GM21825 (cell line): Measurements from ENCODE around the gene TRIM62.
"Not testable (repeated sequence)": the region's sequence is repeated elsewhere in the genome, so short reads cannot be mapped to it uniquely, and the experiment has no call there.

ENCODE experiments used
- ATAC-seq: cut with Tn5 transposase; IDR thresholded peaks from one replicate; pipeline ENCODE4 v1.9.1; 2021; ENCODE audit warnings: mild to moderate bottlenecking, moderate library complexity; ENCODE audit not compliant: unreplicated experiment

The TRIM62 gene

DNA sequence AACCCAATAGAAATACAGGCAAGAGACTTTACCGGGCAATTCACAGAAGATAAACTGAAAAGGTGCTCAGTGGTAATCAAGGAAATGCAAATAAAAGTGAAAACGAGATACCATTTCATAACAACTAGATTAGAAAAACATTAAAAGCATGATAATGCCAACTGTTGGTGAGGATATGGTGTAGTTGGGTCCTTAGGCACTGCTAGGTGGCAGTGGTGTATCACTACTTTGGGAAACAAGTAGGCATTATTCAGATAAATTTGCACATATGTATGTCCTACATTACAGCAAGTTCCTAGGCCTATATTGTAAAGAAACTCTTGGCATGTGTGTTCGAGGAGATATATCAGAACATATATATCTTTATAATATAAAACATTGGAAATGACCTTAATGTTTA is 69.9 kb downstream of the TRIM62 start:
- no peak for ATAC-seq

DNA sequence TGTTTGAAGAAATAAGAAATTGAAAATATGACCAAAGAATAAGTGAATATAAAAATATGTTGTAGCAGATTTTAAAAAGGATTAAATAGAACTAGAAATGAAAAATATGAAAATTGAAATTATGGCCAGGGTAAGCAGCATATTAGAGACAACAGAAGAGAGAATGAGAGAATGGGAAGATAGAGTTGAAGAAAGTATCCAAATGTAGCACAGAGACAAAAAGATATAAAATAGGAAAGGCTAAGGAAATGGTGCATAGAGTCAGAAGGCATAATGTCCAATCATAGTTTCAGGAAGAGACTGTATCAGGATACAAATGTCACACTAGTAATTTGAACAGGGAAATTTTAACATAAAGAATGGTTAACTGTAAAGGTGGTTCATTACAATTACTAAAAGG is 71.4 kb downstream of the TRIM62 start:
- no peak for ATAC-seq

DNA sequence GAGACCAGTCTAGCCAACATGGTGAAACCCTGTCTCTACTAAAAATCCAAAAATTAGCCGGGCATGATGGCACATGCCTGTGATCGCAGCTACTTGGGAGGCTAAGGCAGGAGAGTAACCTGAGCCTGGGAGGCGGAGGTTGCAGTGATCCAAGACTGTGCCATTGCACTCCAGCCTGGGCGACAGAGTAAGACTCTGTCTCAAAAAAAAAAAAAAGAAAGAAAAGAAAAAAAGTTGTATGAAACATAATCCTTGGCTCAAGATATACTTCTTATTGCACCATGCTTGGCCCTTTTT is 81.8 kb downstream of the TRIM62 start:
- ATAC-seq, result not testable (repeated sequence)

DNA sequence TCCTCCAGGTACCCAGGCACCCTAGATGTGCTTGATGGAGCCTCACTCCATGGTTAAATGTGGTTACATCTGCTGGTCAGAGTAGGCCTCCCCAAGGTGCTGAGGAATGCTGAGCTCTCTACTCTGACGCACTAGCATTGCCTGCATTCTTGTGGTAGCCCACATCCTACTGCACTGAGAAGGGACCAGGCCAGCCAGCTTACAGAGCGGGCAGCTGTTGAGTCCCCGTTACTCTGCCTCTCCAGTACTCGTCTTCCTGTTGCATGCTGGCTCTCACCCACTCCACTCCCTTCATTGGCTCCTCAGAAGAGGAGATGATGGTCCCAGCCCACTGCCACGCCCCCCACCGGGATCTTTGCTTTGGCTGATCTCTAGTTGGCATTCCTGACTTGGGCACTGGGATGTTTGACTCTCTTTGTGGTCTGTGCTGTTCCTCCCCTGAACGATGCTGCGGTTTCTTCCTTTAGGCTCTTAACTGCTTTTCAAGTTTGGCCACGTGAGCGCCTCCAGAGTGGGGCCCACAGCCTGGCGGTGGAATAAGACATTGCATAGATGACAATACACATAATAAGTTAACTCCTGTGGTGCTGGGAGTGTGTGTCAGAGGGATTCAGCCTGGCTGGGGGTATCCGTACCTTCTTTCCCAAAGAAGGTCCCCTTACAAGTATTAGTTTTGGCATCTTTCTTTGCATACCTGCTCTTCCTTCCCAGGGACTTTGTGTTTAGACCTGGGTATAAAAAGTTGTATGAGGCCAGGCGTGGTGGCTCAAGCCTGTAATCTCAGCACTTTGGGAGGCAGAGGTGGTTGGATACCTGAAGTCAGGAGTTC is 82.3 kb downstream of the TRIM62 start:
- peak; percentile 90 for ATAC-seq

DNA sequence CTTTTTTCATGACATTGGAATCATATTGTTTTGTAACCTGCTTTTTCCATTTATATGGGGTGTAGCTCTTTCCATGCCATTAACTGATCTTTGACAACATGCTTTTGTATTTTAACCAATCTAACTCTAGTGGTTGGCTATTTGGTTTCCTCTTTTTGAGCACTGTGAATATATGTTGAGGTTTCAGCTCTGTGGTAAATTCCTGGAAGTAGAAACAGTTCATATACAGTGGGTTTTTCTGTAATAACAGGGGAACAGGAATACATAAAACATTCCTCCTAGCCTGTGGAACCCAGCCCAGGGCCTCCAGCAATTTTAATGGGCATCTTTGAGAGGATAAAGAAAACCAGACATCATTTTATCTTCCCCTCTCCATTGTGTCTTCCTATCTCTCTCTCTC is 83.5 kb downstream of the TRIM62 start:
- no peak for ATAC-seq

DNA sequence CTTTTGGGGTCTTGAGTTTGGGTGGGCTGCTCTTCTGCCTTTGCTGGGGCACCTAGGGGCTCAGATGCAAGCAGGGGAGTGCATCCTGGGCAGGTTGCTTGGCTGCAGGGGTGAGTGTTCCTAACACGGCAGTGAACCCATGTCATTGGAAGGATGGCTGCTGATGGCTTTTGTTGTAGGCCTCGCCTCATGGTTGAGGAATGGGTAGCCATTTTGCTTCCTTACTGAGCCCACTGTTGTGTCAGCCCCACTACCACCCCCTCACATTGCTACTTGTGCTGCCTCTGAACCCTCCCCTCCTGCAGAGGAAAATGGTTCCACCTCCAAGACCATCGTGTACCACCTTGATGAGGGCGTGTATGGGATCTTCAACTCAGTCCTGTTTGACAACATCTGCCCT is 84.1 kb downstream of the TRIM62 start:
- ATAC-seq, result no peak

DNA sequence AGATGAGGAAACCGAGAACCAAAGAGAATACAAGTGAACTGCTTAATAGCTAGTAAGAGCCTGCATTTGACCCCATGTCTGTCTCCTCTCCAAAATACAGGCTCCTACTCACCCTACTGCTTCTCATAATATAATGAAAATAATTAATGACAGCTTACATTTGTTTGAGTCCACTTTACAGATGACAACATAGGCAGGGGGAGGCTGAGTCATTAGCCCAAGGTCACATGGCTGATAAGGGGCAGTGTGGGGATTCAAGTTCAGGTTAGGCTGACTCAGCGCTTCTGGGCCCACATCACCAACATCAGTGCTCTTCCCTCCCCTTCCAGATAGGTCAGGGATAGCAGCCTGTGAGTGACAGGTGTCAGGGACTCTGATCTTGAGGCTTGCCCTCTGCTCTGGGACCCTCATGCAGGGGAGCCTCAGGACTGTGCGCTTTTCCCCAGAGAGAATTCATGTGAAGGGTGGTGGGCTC is 84.7 kb downstream of the TRIM62 start:
- ATAC-seq, result no peak

DNA sequence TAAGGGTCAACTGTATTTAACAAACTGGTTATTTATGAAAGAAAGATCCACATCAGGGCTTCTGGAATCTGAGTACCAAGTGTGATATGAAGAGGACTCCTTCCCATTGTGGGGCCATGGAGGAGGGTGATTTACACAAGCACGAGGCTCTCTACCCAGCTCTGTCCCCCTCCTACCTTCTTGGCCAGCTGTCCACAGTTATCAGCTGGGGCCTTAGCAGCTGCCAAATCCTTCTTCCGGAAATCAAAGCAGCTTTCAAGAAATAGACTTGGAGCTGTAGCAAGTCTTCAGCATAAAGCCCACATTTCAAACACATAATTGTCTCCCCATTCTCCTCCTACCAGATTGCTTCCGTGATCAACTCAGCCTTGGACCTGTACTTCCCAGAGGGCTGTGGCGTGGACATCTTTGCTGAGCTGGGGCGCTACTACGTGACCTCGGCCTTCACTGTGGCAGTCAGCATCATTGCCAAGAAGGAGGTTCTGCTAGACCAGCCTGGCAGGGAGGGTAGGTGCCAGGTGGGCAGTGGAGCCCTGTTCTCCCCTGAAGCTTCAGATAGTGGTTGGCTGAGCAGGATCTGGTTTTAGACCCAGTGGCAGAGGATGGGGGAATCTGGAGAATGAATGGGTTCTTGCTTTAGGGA is 85.4 kb downstream of the TRIM62 start:
- no peak for ATAC-seq
